Esophagus squamous epithelium (tissue), 5 donors: ENCODE data around the gene MAN1C1. TPM values are rescaled to one million over a fixed set of nuclear protein-coding genes. Genes with fewer than 3 reads are reported as not detected.

Experiments used
- DNase-seq: peaks from one replicate; lab custom pipeline; 2025; lab: John Stamatoyannopoulos, UW
- H3K27ac ChIP-seq, 4 donors: fragments of 200-600 bp; sonication (generic); one replicate each; pipeline ENCODE4 v1.5.1; 2016 to 2019; ENCODE audit warnings: mild to moderate bottlenecking in 1 of 4
- H3K27me3 ChIP-seq, 4 donors: fragments of 200-600 bp; sonication (generic); 1 replicate in 3 of 4; 2 replicates in 1 of 4; pipeline versions ENCODE4 v1.5.1 to v1.6.0; 2017 to 2021; ENCODE audit warnings: antibody characterized with exemption in 1 of 4
- H3K36me3 ChIP-seq, 3 donors: fragments of 200-600 bp; sonication (generic); one replicate each; pipeline ENCODE4 v1.5.1; 2016 to 2019
- H3K4me1 ChIP-seq, 3 donors: fragments of 200-600 bp; sonication (generic); one replicate each; pipeline ENCODE4 v1.5.1; 2017 to 2019
- H3K4me3 ChIP-seq, 4 donors: fragments of 200-600 bp; sonication (generic); 1 replicate in 3 of 4; 2 replicates in 1 of 4; pipeline ENCODE4 v1.5.1; 2016 to 2019; ENCODE audit warnings: mild to moderate bottlenecking in 2 of 4, moderate library complexity in 1 of 4
- H3K9me3 ChIP-seq, 3 donors: fragments of 200-600 bp; sonication (generic); one replicate each; pipeline ENCODE4 v1.5.1; 2016 to 2019
- POLR2A ChIP-seq, 4 donors: fragments of 450-650 bp; IDR thresholded peaks; one replicate each; pipeline ENCODE4 v1.6.1; 2017; ENCODE audit warnings: antibody characterized with exemption in 4 of 4, mild to moderate bottlenecking in 4 of 4, moderate library complexity in 3 of 4
- WGBS, 2 donors: methylation state at CpG; one replicate each; pipeline ENCODE4 v1.1.5; 2018; 5-methylcytosine and 5-hydroxymethylcytosine counted together
- intact Hi-C: fragments of 100-400 bp; cut with DNase I; formaldehyde crosslinking; loops from one replicate; pipeline ENCODE4 v1.15.0; 2022
- total RNA-seq, 4 donors: library from RNA; depleted of rRNA; stranded (reverse); fragments of >200 nt; gene quantifications; one replicate each; pipeline ENCODE4 v1.1.0, GENCODE V29; 2016
- TF ChIP-seq, protein P1 (sequence below), 6 experiments: fragments of 450-650 bp in 4 of 6; fragments of 200-600 bp in 2 of 6; sonication (generic) in 2 of 6; IDR thresholded peaks; one replicate each; pipeline ENCODE4 v1.5.1; 2016 to 2019; ENCODE audit warnings: antibody characterized with exemption in 6 of 6, mild to moderate bottlenecking in 4 of 6, moderate library complexity in 4 of 6
- donor health status: DM: yes; HTN: yes; CAD: no.

The MAN1C1 gene
- total RNA-seq, 4 donors from 2014 or later = 0.91 to 7.4 (median 3.8) TPM

DNA sequence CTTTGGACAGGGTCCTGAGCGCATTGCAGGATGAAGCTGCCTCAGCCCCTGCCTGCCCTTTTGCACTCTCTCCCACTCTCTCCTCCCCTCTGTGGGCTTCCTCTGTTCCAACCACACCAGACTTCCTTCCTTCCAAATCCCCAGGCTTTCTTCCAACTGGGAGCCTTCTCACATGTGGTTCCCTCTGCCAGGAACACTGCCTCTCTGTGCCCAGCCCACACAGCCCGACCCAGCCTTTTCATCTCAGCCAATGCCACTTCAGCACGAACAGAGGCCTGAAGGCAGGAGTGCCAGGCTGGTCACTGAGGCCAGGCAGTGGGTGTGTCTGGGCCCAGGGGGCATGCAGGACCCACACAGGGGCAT, 189.3 kb downstream of the MAN1C1 start:
- no peaks in the 10 kb centered on the region for H3K27me3 ChIP-seq
- H3K36me3 ChIP-seq = peaks cover 0 to 62% (median 16%) of the 10 kb centered on the region in 3 donors
- H3K4me1 ChIP-seq = peaks cover 36 to 98% (median 57%) of the 10 kb centered on the region in 3 donors
- no peaks in the 10 kb centered on the region for H3K9me3 ChIP-seq
- H3K4me3 ChIP-seq = no peak overlapping the region
- WGBS, 2 donors = 29 to 46% methylated on average over 2 of the region's 3 CpGs
- H3K27ac ChIP-seq = peak overlapping the region; percentile 0 to 81 (median 60)
- intact Hi-C loops = no loop called here
- DNase-seq = no peak
- TF ChIP-seq POLR2A (IDR thresholded peaks at IDR 0.05) = no peak
- TF ChIP-seq, protein P1, sequence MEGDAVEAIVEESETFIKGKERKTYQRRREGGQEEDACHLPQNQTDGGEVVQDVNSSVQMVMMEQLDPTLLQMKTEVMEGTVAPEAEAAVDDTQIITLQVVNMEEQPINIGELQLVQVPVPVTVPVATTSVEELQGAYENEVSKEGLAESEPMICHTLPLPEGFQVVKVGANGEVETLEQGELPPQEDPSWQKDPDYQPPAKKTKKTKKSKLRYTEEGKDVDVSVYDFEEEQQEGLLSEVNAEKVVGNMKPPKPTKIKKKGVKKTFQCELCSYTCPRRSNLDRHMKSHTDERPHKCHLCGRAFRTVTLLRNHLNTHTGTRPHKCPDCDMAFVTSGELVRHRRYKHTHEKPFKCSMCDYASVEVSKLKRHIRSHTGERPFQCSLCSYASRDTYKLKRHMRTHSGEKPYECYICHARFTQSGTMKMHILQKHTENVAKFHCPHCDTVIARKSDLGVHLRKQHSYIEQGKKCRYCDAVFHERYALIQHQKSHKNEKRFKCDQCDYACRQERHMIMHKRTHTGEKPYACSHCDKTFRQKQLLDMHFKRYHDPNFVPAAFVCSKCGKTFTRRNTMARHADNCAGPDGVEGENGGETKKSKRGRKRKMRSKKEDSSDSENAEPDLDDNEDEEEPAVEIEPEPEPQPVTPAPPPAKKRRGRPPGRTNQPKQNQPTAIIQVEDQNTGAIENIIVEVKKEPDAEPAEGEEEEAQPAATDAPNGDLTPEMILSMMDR (IDR thresholded peaks at IDR 0.05) = no peak

DNA sequence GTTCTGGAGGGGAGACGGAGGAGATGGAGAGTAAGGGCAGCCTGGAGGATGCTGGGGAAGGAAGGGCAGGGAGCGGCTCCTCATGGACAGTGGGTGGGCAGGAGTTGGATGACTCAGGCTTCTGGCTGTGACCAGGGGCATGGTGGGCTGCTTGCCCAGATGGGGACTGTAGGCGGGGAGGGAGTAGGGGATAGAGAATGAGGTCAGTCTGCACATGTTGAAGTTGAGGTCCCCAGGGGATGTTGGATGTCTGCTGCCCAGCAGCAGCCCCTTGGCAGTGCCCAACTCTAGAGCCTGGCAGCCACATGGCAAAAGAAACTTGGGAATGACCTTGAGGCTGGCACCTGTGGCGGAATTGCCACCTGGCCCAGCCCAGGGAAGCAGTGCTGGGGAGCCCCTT, 189.8 kb downstream of the MAN1C1 start:
- peaks cover 30 to 96% (median 56%) of the 10 kb centered on the region in 3 donors for H3K4me1 ChIP-seq
- WGBS, 2 donors = 60 to 62% methylated on average over 4 of the region's 4 CpGs
- H3K9me3 ChIP-seq = no peaks in the 10 kb centered on the region
- peaks cover 0 to 67% (median 16%) of the 10 kb centered on the region in 3 donors for H3K36me3 ChIP-seq
- no peak overlapping the region for H3K4me3 ChIP-seq
- intact Hi-C loops = no loop called here
- no peak for DNase-seq
- TF ChIP-seq POLR2A (IDR thresholded peaks at IDR 0.05) = no peak
- TF ChIP-seq, protein P1 (IDR thresholded peaks at IDR 0.05) = no peak
- H3K27ac ChIP-seq = peak overlapping the region; percentile 0 to 81 (median 60)
- no peaks in the 10 kb centered on the region for H3K27me3 ChIP-seq

DNA sequence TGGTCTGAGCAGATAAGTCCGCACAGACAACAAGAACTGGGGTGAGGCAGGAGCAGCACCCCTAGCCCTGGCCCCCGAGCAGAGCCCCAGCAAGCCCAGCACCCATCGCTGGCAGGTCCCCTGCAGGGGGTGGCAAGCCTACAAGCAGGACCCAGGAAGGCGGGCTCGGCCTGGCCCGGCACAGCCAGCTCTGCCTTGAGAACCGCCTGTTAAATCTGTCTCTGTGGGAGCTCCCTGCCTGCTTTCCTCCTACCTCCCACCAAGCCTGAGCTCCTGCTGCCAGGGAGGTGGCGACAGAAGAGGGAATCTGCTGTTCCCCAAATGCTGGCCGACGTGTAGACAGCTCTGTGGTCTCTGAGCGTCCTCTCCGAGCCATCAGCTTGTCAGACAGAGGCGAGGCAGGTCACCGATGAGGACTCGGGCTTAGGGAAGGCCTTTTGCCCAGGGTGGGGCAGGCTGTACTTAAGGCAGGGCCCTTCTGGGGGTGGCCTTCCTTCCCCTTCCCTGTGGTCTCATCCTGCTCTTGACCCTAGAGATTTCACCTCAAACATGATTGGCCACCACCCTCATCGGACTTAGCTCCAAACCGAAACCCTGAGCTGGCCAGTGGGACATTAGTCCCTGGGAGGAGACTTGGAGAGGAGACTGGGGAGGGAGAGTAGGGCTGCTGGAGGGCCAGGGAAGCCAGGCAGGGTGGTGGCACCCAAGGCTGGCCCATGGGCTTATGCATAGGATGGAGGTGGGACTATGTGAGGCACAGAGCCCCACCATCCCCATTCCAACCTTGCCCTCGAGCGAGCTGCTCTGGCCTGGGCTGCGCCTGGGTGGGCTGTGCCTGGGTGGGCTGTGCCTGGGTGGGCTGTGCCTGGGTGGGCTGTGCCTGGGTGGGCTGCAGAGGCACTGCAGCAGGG, 191.1 kb downstream of the MAN1C1 start:
- WGBS, 2 donors = 92 to 100% methylated on average over 1 to 2 of the region's 20 CpGs
- intact Hi-C loops = no loop called here
- Histone ChIP-seq H3K36me3 (peaks cover 3 to 79% (median 16%) of the 10 kb centered on the region in 3 donors), H3K4me1 (peaks cover 29 to 83% (median 53%) of the 10 kb centered on the region in 3 donors), H3K27ac (peak overlapping the region in 1 of 4 donors; percentile 49), H3K27me3 (no peaks in the 10 kb centered on the region), H3K4me3 (no peak overlapping the region), H3K9me3 (no peaks in the 10 kb centered on the region)
- DNase-seq = no peak
- no peak for TF ChIP-seq POLR2A (IDR thresholded peaks at IDR 0.05)
- TF ChIP-seq, protein P1 (IDR thresholded peaks at IDR 0.05) = no peak

DNA sequence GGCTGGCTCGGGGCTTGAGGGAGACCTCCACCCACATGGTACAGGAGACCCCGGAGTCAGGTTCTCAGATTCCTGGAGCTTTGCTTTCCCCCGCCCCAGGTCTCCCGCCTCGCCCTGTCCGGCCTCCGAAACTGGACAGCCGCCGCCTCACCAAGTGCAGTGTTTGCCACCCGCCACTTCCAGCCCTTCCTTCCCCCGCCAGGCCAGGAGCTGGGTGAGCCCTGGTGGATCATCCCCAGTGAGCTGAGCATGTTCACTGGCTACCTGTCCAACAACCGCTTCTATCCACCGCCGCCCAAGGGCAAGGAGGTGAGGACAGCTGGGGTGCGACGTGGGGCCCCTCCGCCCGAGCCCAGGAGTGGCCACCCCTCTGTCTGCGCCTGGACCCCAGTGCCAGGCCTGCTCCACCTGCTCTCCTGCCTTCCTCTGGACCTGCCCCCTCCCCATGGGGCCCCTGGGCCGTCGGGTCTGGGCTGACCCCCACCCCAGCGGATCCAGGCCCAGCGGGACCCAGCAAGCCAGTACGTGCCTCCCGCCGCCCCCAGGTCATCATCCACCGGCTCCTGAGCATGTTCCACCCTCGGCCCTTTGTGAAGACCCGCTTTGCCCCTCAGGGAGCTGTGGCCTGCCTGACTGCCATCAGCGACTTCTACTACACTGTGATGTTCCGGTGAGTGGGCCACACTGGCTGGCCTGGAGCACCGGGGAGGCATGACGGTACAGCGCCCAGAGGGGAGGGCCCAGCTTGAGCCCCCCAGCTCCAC, 192.1 kb downstream of the MAN1C1 start:
- 82 to 94% methylated on average over 9 to 12 of the region's 34 CpGs for WGBS, 2 donors

More for the DNA sequence above, 192.1 kb downstream of the MAN1C1 start:
- DNase-seq = no peak
- TF ChIP-seq, protein P1 (IDR thresholded peaks at IDR 0.05) = no peak
- no peak for TF ChIP-seq POLR2A (IDR thresholded peaks at IDR 0.05)
- Histone ChIP-seq H3K4me3 (no peak overlapping the region), H3K9me3 (no peaks in the 10 kb centered on the region), H3K36me3 (peaks cover 9 to 84% (median 16%) of the 10 kb centered on the region in 3 donors), H3K4me1 (peaks cover 29 to 74% (median 48%) of the 10 kb centered on the region in 3 donors), H3K27me3 (no peaks in the 10 kb centered on the region), H3K27ac (no peak overlapping the region)
- intact Hi-C loops = no loop called here
